Left lung (tissue), 10 donors: ENCODE results near the gene ARMC7. TPM values are rescaled to one million over a fixed set of nuclear protein-coding genes. Genes with fewer than 3 reads are reported as not detected.
A peak's percentile ranks its signal among the peaks of the same experiment; 100 is the strongest.

Experiments
- ATAC-seq: fragments of 200-7000 bp; cut with Tn5 transposase; one replicate; pipeline ENCODE4 v1.9.1; 2020; ENCODE audit warnings: moderate library complexity
- DNase-seq, 4 donors: peaks; one replicate each; pipeline ENCODE4 v3.0.0-alpha.2; 2013 to 2020
- H3K27ac ChIP-seq, 2 donors: fragments of 200-600 bp; sonication (generic) in 1 of 2; one replicate each; pipeline versions ENCODE4 v1.5.0 to v1.8.0; 2020 to 2021
- H3K27me3 ChIP-seq, 2 donors: fragments of 200-600 bp; sonication (generic) in 1 of 2; one replicate each; pipeline versions ENCODE4 v1.5.0 to v1.8.0; 2020 to 2021
- H3K36me3 ChIP-seq, 2 donors: fragments of 200-600 bp; sonication (generic) in 1 of 2; one replicate each; pipeline versions ENCODE4 v1.5.0 to v1.8.0; 2020 to 2021
- H3K4me1 ChIP-seq, 2 donors: fragments of 200-600 bp; one replicate each; pipeline ENCODE4 v1.8.0; 2021
- H3K4me3 ChIP-seq, 2 donors: fragments of 200-600 bp; sonication (generic) in 1 of 2; one replicate each; pipeline versions ENCODE4 v1.5.0 to v1.8.0; 2020 to 2021; ENCODE audit warnings: mild to moderate bottlenecking in 1 of 2
- H3K9me3 ChIP-seq, 2 donors: fragments of 200-600 bp; sonication (generic) in 1 of 2; one replicate each; pipeline versions ENCODE4 v1.5.0 to v1.8.0; 2020 to 2021
- CTCF ChIP-seq, 2 donors: fragments of 200-600 bp; sonication (generic) in 1 of 2; IDR thresholded peaks; one replicate each; pipeline versions ENCODE4 v1.5.0 to v1.8.0; 2021; ENCODE audit warnings: antibody characterized with exemption in 2 of 2
- intact Hi-C, 2 donors: fragments of 100-400 bp; cut with DNase I; formaldehyde crosslinking; loops; one replicate each; pipeline versions ENCODE4 v1.11.2 to v1.14.2; 2022
- polyA plus RNA-seq, 6 donors: library from polyadenylated mRNA; unstranded; fragments of 120-200 nt; gene quantifications; one replicate each; pipeline ENCODE4 v1.2.1, GENCODE V29; 2013; ENCODE audit not compliant: insufficient read length in 6 of 6
- total RNA-seq, 2 donors: library from RNA; stranded (reverse); fragmentation: NEBNext Ultra II Directional; extraction: Animal tissue kit (Norgen Biotek cat#: 25700); gene quantifications; one replicate each; pipeline ENCODE4 v1.2.1, GENCODE V29; 2021
- donor health status: DM: no; HTN: yes; CAD: no.
- donor health status: DM: no; HTN: no; CAD: no.

ARMC7 gene
- total and polyA plus RNA-seq, 8 donors, result 13.2 to 19.3 (median 14.9) TPM

- ATAC-seq, result peak; percentile 48
Observed at GRCh38 chr17:75144816-75145512, 35.2 kb downstream of the ARMC7 start.

GRCh38 chr17:75146592-75146991 lies 36.8 kb downstream of the ARMC7 start:
- no peak for TF ChIP-seq CTCF (IDR thresholded peaks at IDR 0.05)
- H3K9me3 ChIP-seq, result no peaks in the 10 kb centered on the region
- H3K4me3 ChIP-seq, result no peak overlapping the region
- peak overlapping the region in 1 of 2 donors; percentile 19 for H3K27ac ChIP-seq
- DNase-seq, result no peak
- H3K4me1 ChIP-seq, result peaks cover 0 to 11% of the 10 kb centered on the region in 2 donors
- peak; percentile 37 for ATAC-seq
- H3K27me3 ChIP-seq, result no peaks in the 10 kb centered on the region
- intact Hi-C loops, result no loop called here
- H3K36me3 ChIP-seq, result peaks cover 0 to 66% of the 10 kb centered on the region in 2 donors

More at GRCh38 chr17:75144816-75145512, 35.2 kb downstream of the ARMC7 start:
- no peak for TF ChIP-seq CTCF (IDR thresholded peaks at IDR 0.05)
- intact Hi-C loops, result no loop called here
- H3K27ac ChIP-seq, result no peak overlapping the region
- H3K27me3 ChIP-seq, result no peaks in the 10 kb centered on the region
- H3K9me3 ChIP-seq, result no peaks in the 10 kb centered on the region
- no peak for DNase-seq
- peaks cover 0 to 16% of the 10 kb centered on the region in 2 donors for H3K4me1 ChIP-seq
- H3K4me3 ChIP-seq, result no peak overlapping the region
- peaks cover 0 to 82% of the 10 kb centered on the region in 2 donors for H3K36me3 ChIP-seq

- TF ChIP-seq CTCF (IDR thresholded peaks at IDR 0.05), result no peak
- Histone ChIP-seq H3K4me1 (peaks cover 4 to 22% of the 10 kb centered on the region in 2 donors), H3K36me3 (peaks cover 0 to 55% of the 10 kb centered on the region in 2 donors), H3K27ac (peak overlapping the region; percentile 10 to 45), H3K4me3 (no peak overlapping the region), H3K27me3 (no peaks in the 10 kb centered on the region), H3K9me3 (no peaks in the 10 kb centered on the region)
- intact Hi-C loops, result no loop called here
- DNase-seq (no peak), ATAC-seq (peak; percentile 70)
Observed at GRCh38 chr17:75147878-75148546, 38.2 kb downstream of the ARMC7 start.

GRCh38 chr17:75151930-75152329 lies 42.2 kb downstream of the ARMC7 start:
- intact Hi-C loops, result no loop called here
- DNase-seq (no peak), ATAC-seq (no peak)
- Histone ChIP-seq H3K9me3 (no peaks in the 10 kb centered on the region), H3K27ac (no peak overlapping the region), H3K4me3 (no peak overlapping the region), H3K36me3 (peaks cover 0 to 16% of the 10 kb centered on the region in 2 donors), H3K27me3 (no peaks in the 10 kb centered on the region), H3K4me1 (peaks cover 10 to 38% of the 10 kb centered on the region in 2 donors)
- no peak for TF ChIP-seq CTCF (IDR thresholded peaks at IDR 0.05)

GRCh38 chr17:75152523-75152921 lies 42.8 kb downstream of the ARMC7 start:
- TF ChIP-seq CTCF (IDR thresholded peaks at IDR 0.05), result no peak
- Histone ChIP-seq H3K4me1 (peaks cover 10 to 38% of the 10 kb centered on the region in 2 donors), H3K9me3 (no peaks in the 10 kb centered on the region), H3K27me3 (no peaks in the 10 kb centered on the region), H3K4me3 (peak overlapping the region; percentile 55 to 93), H3K36me3 (peaks cover 0 to 10% of the 10 kb centered on the region in 2 donors), H3K27ac (no peak overlapping the region)
- intact Hi-C loops, result no loop called here
- ATAC-seq (no peak), DNase-seq (no peak)
